ENCODE results near the gene RRP15.

The RRP15 gene

GRCh38 chr1:218368686-218369085, 83.6 kb downstream of the RRP15 start:
- TF ChIP-seq EZH2 (IDR thresholded peaks at IDR 0.05; ENCODE audit: borderline replicate concordance, low read length) (no peak), CTCF (IDR thresholded peaks at IDR 0.05; ENCODE audit: low read length) (no peak)
- Histone ChIP-seq H3K9me3 (ENCODE audit: low read length) (no peaks in the 10 kb centered on the region), H3K4me3 (ENCODE audit: low read depth, low read length, poor library complexity, severe bottlenecking) (no peak overlapping the region), H3K9ac (ENCODE audit: low read length) (no peak overlapping the region), H3K27me3 (ENCODE audit: insufficient read depth, low read length) (no peaks in the 10 kb centered on the region), H3K36me3 (ENCODE audit: insufficient read depth, low read length) (no peaks in the 10 kb centered on the region), H3K9me2 (ENCODE audit: low read depth, low read length) (no peaks in the 10 kb centered on the region), H2AFZ (ENCODE audit: low read length) (no peak overlapping the region), H4K20me1 (ENCODE audit: insufficient read depth, low read length) (no peaks in the 10 kb centered on the region), H3K4me2 (ENCODE audit: low read length) (no peak overlapping the region), H3K79me2 (ENCODE audit: insufficient read depth, low read length) (no peaks in the 10 kb centered on the region), H3K27ac (ENCODE audit: low read depth, low read length, poor library complexity, severe bottlenecking) (no peak overlapping the region), H3K4me1 (ENCODE audit: insufficient read depth, low read length, severe bottlenecking) (no peaks in the 10 kb centered on the region), H3F3A (ENCODE audit: insufficient read depth, low read length) (no peaks in the 10 kb centered on the region)

GRCh38 chr1:218369688-218370511, 84.8 kb downstream of the RRP15 start:
- no peak overlapping the region for H3K27ac ChIP-seq (ENCODE audit: low read depth, low read length, poor library complexity, severe bottlenecking)
- H3K9ac ChIP-seq (ENCODE audit: low read length) = no peak overlapping the region
- H3K4me1 ChIP-seq (ENCODE audit: insufficient read depth, low read length, severe bottlenecking) = no peaks in the 10 kb centered on the region
- H2AFZ ChIP-seq (ENCODE audit: low read length) = no peak overlapping the region
- no peak overlapping the region for H3K4me2 ChIP-seq (ENCODE audit: low read length)
- H3K9me3 ChIP-seq (ENCODE audit: low read length) = no peaks in the 10 kb centered on the region
- no peak overlapping the region for H3K4me3 ChIP-seq (ENCODE audit: low read depth, low read length, poor library complexity, severe bottlenecking)
- no peaks in the 10 kb centered on the region for H4K20me1 ChIP-seq (ENCODE audit: insufficient read depth, low read length)
- no peaks in the 10 kb centered on the region for H3K36me3 ChIP-seq (ENCODE audit: insufficient read depth, low read length)
- H3K79me2 ChIP-seq (ENCODE audit: insufficient read depth, low read length) = no peaks in the 10 kb centered on the region
- no peaks in the 10 kb centered on the region for H3K27me3 ChIP-seq (ENCODE audit: insufficient read depth, low read length)
- no peaks in the 10 kb centered on the region for H3K9me2 ChIP-seq (ENCODE audit: low read depth, low read length)
- H3F3A ChIP-seq (ENCODE audit: insufficient read depth, low read length) = no peaks in the 10 kb centered on the region
- TF ChIP-seq CTCF (IDR thresholded peaks at IDR 0.05; ENCODE audit: low read length) (no peak), EZH2 (IDR thresholded peaks at IDR 0.05; ENCODE audit: borderline replicate concordance, low read length) (no peak)

DNA sequence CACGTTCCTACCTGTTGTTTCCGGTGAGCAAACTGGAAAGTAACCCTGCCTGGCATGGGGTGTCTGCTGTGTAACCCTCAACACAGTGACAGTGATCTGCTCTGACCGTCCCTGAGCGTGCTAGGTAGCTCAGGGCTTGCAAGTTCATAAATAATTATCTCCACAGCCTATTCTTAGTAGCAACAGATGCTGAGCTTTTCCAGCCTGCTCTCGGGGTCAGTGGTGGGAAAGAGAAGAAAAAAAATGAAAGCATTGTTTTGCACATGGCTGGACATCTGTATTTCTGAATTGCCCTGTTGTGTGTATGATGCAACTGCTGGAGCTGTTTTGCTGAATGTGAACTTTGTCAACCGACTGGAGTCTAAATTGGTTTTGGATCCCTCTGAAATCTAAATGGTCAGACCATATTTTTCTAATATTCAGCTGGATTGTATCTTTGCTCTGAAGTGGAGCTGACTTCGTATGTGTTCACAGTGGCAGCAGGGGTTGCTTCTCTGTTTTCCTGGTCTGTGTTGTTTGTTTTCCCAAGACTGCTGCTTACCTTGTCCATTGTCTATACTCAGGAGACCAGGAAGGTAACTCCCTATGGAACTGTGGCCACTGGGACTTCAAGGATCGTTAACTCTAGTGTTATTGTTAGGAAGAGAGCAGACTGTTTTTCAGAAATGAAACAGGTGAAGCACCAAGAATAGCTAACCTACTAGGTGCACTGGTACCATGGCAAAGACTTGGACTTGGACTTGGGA, 87.0 kb downstream of the RRP15 start:
- Histone ChIP-seq H3K9me2 (ENCODE audit: low read depth, low read length) (no peaks in the 10 kb centered on the region), H3K4me1 (ENCODE audit: insufficient read depth, low read length, severe bottlenecking) (no peaks in the 10 kb centered on the region), H2AFZ (ENCODE audit: low read length) (no peak overlapping the region), H3K9ac (ENCODE audit: low read length) (no peak overlapping the region), H3K9me3 (ENCODE audit: low read length) (no peaks in the 10 kb centered on the region), H4K20me1 (ENCODE audit: insufficient read depth, low read length) (no peaks in the 10 kb centered on the region), H3K79me2 (ENCODE audit: insufficient read depth, low read length) (no peaks in the 10 kb centered on the region), H3F3A (ENCODE audit: insufficient read depth, low read length) (no peaks in the 10 kb centered on the region), H3K36me3 (ENCODE audit: insufficient read depth, low read length) (no peaks in the 10 kb centered on the region), H3K4me3 (ENCODE audit: low read depth, low read length, poor library complexity, severe bottlenecking) (no peak overlapping the region), H3K27ac (ENCODE audit: low read depth, low read length, poor library complexity, severe bottlenecking) (no peak overlapping the region), H3K4me2 (ENCODE audit: low read length) (no peak overlapping the region), H3K27me3 (ENCODE audit: insufficient read depth, low read length) (no peaks in the 10 kb centered on the region)
- TF ChIP-seq CTCF (IDR thresholded peaks at IDR 0.05; ENCODE audit: low read length) (no peak), EZH2 (IDR thresholded peaks at IDR 0.05; ENCODE audit: borderline replicate concordance, low read length) (no peak)
